Mucosa of stomach (tissue), 1 donor: ENCODE results near the gene AGT.
"Not testable (repeated sequence)": the region's sequence is repeated elsewhere in the genome, so short reads cannot be mapped to it uniquely, and the experiment has no call there.

Experiments used
- H3K27me3 ChIP-seq: one replicate; pipeline ENCODE4 v1.7.0; 2013; ENCODE audit warnings: mild to moderate bottlenecking, low read length; ENCODE audit not compliant: control insufficient read depth, insufficient read depth
- H3K36me3 ChIP-seq: one replicate; pipeline ENCODE4 v1.7.0; 2013; ENCODE audit warnings: low read length; ENCODE audit not compliant: control insufficient read depth, insufficient read depth
- H3K4me1 ChIP-seq: one replicate; pipeline ENCODE4 v1.7.0; 2013; ENCODE audit warnings: mild to moderate bottlenecking, low read length; ENCODE audit not compliant: control insufficient read depth, insufficient read depth
- H3K4me3 ChIP-seq: one replicate; pipeline ENCODE4 v1.7.0; 2013; ENCODE audit warnings: low read length
- H3K9ac ChIP-seq: one replicate; pipeline ENCODE4 v1.7.0; 2013; ENCODE audit warnings: mild to moderate bottlenecking, low read length, moderate library complexity
- H3K9me3 ChIP-seq: one replicate; pipeline ENCODE4 v1.7.0; 2013; ENCODE audit warnings: mild to moderate bottlenecking, low read length, moderate library complexity; ENCODE audit not compliant: control insufficient read depth
- donor health status: Pancreatic carcinoma.

AGT gene

DNA sequence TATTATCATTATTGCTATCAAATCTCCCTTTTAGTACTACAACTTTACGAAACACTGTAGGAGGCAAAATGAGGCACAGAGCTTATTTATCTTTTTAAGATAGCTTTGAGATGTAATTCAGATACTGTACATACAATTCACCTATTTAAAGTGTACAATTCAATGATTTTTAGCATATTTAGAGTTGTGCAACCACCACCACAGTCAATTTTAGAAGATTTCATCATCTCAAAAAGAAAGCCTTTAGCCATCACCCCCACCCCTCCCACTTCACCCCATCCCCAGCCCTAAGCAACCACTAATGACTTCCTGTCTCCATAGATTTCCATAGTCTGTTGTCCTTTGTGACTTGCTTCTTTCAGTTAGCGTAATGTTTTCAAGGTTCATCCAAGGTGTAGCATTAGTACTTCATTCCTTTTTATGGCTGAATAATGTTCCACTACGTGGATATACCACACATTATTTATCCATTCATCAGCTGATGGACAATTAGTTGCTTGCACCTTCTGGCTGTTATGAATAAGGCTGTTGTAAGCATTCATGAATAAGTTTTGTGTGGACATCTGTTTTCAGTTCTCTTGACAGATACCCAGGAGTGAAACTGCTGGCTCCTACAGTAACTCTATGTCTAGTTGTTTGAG, 23.8 kb upstream of the AGT start:
- H3K36me3 ChIP-seq: no peaks in the 10 kb centered on the region
- H3K9ac ChIP-seq: no peak overlapping the region
- H3K27me3 ChIP-seq: no peaks in the 10 kb centered on the region
- no peak overlapping the region for H3K4me3 ChIP-seq
- H3K9me3 ChIP-seq: no peaks in the 10 kb centered on the region
- H3K4me1 ChIP-seq: peaks cover 17% of the 10 kb centered on the region

DNA sequence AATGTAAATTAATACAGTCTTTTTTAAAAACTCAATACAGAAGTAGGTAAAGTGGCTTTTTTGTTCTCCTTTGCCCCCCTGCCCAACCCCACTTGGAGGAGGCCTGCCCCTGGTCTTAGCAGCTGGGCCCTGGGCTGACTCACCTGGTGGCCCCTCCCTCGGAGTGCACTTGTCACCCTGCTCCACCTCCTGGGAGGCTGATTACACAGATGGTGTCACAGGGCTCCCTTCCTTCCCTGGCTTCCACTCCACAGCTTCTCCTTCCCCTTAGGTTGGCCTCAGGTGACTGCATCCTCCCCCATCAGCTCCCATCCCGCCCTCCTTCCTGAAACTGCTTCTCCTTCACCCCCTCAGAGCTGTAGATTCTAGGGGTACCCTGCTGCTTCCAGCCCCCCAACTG, 21.5 kb upstream of the AGT start:
- Histone ChIP-seq H3K9me3 (no peaks in the 10 kb centered on the region), H3K36me3 (no peaks in the 10 kb centered on the region), H3K4me3 (no peak overlapping the region), H3K27me3 (no peaks in the 10 kb centered on the region), H3K9ac (no peak overlapping the region), H3K4me1 (peaks cover 19% of the 10 kb centered on the region)

DNA sequence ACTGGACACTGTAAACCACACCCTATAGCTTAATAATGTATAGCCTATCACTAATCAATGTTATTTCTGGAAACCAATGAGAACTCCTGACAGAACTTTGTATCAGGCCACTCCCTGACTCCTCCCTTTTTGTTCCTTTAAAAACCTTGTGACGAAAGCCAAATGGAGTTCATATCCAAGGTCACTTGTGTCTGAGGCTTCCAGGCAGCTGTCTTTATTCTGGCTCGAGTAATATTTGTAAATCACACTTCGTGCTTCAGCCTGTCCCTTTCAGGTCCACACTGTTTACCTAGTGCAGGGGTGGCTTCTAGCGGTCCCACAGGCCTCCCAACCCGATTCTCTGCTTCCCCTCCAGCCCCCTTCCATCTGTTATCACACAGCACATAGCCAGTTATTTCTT, 17.1 kb upstream of the AGT start:
- no peaks in the 10 kb centered on the region for H3K9me3 ChIP-seq
- H3K9ac ChIP-seq: no peak overlapping the region
- H3K27me3 ChIP-seq: no peaks in the 10 kb centered on the region
- H3K36me3 ChIP-seq: no peaks in the 10 kb centered on the region
- H3K4me3 ChIP-seq: no peak overlapping the region
- peaks cover 19% of the 10 kb centered on the region for H3K4me1 ChIP-seq

DNA sequence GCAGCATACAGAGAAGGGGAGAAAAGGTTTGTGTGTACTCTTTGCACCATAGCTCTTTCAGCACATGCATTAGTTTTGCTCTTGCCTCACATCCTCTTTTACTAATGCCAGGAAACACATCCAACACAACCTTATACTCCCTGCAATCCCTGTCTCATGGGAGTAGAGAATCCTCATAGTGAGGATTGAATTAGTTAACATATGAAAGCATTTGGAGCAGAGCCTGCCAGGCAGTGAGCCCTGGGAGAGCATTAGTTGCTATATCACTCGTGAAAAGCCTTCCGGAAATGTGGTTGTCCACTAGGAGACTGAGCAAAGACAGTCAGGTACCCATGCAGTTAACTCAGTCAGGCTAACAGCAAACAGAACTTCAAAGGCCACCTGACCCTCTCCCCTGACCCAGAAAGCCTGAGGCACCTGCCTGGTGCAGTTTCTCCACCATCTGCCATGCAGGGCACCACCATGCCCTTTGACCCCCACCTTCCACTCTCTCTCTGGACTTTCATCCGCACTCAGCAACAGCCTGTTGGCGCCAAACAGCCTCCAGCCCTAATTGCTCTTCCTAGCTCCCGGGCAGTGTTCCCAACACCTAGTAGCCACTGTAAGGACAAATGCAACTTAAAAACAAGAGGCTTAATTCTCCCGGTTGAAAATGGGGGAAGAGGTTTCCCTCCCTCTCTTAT, 14.9 kb upstream of the AGT start:
- no peaks in the 10 kb centered on the region for H3K27me3 ChIP-seq
- no peaks in the 10 kb centered on the region for H3K36me3 ChIP-seq
- no peaks in the 10 kb centered on the region for H3K9me3 ChIP-seq
- H3K9ac ChIP-seq: no peak overlapping the region
- H3K4me1 ChIP-seq: peaks cover 9% of the 10 kb centered on the region
- no peak overlapping the region for H3K4me3 ChIP-seq

DNA sequence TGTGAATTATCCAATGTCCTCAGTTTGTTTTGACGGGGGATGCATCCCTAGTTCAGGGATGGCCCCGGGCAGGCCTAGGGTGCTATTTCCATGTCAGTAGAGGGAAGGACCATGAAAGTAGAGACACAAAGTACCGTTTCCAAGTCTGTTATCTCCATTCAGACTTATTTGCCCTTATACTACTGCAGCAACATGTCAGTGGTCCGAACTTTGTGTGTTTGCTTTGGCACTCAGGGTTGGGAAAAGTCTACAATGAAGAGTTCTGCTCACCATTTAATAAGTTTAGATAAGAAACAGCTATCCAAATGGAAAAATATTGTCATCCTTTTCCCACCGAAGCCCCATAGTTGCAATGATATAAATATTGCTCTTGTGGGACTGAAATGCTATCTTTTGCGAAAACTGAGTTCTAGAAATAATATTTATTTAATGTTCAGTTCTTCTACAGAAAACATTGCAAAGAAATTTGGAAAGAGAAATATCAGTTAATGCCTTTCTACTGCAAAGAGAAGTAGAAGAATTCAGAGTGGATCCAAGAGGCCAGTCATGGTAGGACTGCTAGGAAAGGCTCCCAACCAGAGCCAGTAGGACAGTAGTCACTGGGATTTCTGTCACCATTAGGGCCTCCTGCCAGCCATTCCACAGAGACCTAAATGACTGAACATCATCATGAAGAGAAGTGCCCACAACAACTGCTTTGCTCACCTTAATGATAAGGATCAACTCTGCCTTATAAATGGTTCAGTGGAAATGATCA, 11.5 kb upstream of the AGT start:
- no peaks in the 10 kb centered on the region for H3K36me3 ChIP-seq
- no peaks in the 10 kb centered on the region for H3K27me3 ChIP-seq
- H3K9ac ChIP-seq: no peak overlapping the region
- H3K9me3 ChIP-seq: no peaks in the 10 kb centered on the region
- H3K4me3 ChIP-seq: no peak overlapping the region
- no peaks in the 10 kb centered on the region for H3K4me1 ChIP-seq

DNA sequence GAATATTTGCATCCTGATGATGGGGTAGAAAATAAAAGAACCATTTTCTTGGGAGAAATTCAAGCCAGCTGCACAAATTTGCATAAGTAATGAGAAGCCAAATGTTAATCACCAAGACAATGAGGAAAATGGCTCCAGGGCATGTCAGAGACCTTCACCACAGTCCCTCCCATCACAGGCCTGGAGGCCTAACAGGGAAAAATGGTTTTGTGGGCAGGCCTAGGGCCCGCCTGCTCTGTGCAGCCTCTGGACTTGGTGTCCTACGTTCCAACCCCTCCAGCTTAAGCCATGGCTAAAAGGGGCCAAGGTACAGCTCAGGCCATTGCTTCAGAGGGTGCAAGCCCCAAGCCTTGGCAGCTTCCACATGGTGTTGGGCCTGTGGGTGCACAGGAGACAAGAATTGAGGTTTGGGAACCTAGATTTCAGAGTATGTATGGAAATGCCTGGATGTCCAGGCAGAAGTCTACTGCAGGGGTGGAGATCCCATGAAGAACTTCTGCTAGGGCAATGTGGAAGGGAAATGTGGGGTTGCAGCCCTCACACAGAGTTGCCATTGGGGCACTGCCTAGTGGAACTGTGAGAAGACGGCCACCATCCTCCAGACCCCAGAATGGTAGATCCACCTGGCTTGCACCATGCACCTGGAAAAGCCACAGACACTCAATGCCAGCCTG, 8.1 kb upstream of the AGT start:
- not testable (repeated sequence) for H3K4me1 ChIP-seq, H3K36me3 ChIP-seq, H3K27me3 ChIP-seq, H3K4me3 ChIP-seq, H3K9ac ChIP-seq, H3K9me3 ChIP-seq

DNA sequence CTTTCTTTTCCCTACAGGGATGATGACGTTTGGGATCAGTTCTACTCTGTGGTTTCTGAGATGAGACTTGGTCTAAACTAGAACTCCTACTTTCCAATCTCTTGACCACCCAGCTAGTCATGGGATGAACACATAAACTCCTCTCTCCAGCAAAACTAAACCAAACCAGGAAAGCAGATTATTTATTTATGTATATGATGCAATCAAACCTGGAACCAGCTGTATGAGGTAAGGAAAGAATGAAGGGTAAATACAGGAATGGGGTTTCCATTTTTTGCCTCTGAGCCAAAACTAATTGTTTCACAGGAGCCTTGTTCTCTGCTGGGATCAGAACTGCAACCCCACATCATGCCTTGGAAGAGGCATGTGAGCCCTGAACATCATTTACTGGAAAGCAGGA, 3.3 kb upstream of the AGT start:
- H3K36me3 ChIP-seq: no peaks in the 10 kb centered on the region
- H3K27me3 ChIP-seq: no peaks in the 10 kb centered on the region
- H3K4me3 ChIP-seq: no peak overlapping the region

DNA sequence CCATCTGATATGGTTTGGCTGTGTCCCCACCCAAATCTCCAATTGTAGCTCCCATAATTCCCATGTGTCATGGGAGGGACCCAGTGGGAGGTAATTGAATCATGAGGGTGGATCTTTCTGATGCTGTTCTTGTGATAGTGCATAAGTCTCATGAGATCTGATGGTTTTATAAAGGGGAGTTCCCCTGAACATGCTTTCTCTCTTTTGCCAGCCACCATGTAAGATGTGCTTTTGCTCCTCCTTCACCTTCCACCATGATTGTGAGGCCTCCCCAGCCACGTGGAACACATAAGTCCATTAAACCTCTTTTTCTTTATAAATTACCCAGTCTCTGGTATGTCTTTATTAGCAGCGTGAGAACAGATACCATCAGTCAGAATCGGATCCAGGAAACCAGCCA, 2.5 kb upstream of the AGT start:
- not testable (repeated sequence) for H3K9me3 ChIP-seq, H3K27me3 ChIP-seq, H3K4me1 ChIP-seq, H3K4me3 ChIP-seq, H3K9ac ChIP-seq, H3K36me3 ChIP-seq

More for the DNA sequence above, 3.3 kb upstream of the AGT start:
- Histone ChIP-seq H3K9me3 (no peaks in the 10 kb centered on the region), H3K4me1 (no peaks in the 10 kb centered on the region), H3K9ac (no peak overlapping the region)

DNA sequence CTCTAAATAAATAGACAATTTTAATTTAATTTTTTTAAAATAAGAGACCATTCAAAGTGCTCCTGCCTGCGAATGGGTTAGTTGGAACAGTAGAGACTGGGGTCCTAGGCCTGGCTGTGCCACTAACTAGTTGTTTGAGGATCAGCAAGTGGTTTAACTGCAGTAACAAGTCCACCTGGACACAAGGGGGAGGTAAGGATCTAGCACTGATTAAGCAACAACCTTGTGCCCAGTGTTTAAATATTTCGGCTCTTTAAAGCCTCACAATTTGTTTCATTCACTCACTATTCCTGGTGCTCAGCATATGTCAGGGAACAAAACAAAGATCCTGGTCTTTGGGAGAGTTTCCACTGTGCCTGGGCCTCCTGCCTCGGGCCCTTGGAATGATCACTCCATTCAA, 1.6 kb upstream of the AGT start:
- no peaks in the 10 kb centered on the region for H3K27me3 ChIP-seq
- H3K4me1 ChIP-seq: no peaks in the 10 kb centered on the region
- no peak overlapping the region for H3K4me3 ChIP-seq
- no peak overlapping the region for H3K9ac ChIP-seq
- no peaks in the 10 kb centered on the region for H3K36me3 ChIP-seq
- no peaks in the 10 kb centered on the region for H3K9me3 ChIP-seq

DNA sequence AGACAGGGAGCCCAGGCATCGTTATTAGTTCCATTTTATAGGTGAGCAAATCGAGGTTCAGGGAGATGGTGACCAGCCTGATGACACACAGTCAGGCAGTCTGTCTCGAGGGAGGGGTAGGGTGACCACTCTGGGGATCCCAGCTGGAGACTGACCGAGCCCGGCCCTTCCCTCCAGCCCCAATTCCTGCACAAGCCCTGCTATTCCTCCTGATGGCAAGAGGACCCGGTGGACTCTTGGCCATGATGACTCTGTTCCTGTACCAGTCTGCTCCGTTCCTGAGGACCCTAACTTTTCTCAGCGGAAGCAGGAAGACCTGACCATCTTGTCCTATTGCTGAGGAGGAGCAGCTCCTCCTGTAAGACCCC, 391 bp downstream of the AGT start:
- Histone ChIP-seq H3K27me3 (no peaks in the 10 kb centered on the region), H3K9me3 (no peaks in the 10 kb centered on the region), H3K4me3 (no peak overlapping the region), H3K4me1 (peaks cover 4% of the 10 kb centered on the region), H3K36me3 (no peaks in the 10 kb centered on the region), H3K9ac (no peak overlapping the region)

DNA sequence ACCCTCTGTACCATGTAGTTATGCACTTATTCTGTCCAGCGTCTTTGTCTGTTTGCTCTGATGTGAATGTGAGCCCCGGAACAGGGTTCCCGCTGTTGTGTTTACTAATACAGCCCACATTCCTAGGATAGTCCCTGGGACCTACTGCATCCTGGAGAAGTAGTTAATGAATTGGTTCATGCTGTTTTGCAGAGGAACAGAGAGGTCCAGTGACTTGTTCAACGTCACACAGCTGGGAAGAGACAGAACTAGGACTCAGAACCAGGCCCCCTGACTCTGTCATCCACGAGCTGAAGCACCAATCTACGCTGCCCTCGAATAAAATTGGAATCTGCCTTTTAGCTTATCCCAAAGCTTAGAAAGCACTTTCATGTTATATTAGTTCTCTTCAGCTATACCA, 784 bp downstream of the AGT start:
- Histone ChIP-seq H3K27me3 (no peaks in the 10 kb centered on the region), H3K36me3 (no peaks in the 10 kb centered on the region), H3K4me1 (peaks cover 4% of the 10 kb centered on the region), H3K9me3 (no peaks in the 10 kb centered on the region), H3K4me3 (no peak overlapping the region), H3K9ac (no peak overlapping the region)

DNA sequence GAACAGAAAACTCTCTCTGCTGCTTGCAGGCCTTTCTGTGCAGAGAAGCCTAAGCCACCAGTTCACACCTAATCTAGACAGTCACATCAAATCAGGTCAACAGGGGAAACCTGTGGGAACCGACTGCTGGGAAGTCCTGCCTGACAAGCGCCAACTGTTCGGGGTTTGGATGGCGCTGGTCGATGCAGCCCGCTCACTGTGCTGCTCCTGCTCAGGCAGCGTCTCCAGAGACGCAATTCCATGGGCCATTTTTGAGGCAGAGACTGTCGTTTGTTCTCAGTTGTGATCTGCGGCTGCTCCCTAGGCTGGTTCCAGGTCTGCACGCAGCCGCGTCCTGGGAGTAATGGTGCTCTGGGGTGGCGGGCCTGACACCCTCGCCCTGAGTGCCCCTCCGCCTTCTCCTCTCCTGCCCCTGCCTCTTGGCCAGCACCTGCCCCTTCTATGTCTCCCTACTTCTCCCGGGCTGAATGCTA, 1.4 kb downstream of the AGT start:
- Histone ChIP-seq H3K9me3 (no peaks in the 10 kb centered on the region), H3K4me3 (no peak overlapping the region), H3K27me3 (no peaks in the 10 kb centered on the region), H3K9ac (no peak overlapping the region), H3K4me1 (peaks cover 4% of the 10 kb centered on the region), H3K36me3 (no peaks in the 10 kb centered on the region)
